ENCODE data around the gene CELA2B. TPM values are rescaled to one million over a fixed set of nuclear protein-coding genes. Genes with fewer than 3 reads are reported as not detected.
"Not testable (repeated sequence)": the region's sequence is repeated elsewhere in the genome, so short reads cannot be mapped to it uniquely, and the experiment has no call there.

Gene CELA2B
- total RNA-seq, 1 experiment from 2014 or later: not detected

DNA sequence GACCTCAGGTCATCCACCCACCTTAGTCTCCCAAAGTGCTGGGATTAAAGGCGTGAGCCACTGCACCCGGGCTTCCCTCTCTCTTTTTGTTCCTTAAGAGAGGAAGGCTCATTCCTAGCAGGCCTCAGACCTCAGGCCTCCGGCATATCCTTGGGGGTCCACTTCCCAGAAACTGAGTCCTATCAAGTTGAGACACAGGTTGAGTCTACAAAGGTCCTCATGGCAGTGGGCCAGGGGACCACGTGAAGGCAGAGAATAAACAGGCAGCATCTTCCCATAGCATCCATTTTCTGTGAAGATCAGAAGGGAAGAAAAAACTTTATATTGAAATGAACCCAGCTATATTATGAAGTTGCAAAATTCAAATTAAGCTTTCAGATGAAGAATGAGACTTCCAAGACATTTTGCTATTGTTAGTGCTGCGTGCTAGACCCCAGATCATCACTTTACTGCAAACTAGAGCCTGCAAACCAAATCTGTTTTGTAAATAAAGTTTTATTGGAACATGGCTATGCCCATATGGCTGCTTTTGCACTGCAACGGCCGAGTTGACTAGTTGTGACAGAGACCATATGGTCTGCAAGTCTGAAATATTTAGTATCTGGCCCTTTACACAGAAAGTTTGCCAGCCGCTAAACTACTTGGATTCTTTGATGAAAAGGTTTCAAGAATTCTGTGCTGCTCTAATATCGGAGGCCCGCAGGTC lies 22.9 kb upstream of the CELA2B start:
- Histone ChIP-seq H3K27me3 (ENCODE audit: control insufficient read depth, insufficient read depth, low read length) (no peaks in the 10 kb centered on the region), H3K4me3 (ENCODE audit: insufficient read depth, low read depth, low read length) (no peak overlapping the region), H3K36me3 (replicated peaks; ENCODE audit: control insufficient read depth, insufficient read depth, low read length) (no peaks in the 10 kb centered on the region)
- DNase-seq: no peak

DNA sequence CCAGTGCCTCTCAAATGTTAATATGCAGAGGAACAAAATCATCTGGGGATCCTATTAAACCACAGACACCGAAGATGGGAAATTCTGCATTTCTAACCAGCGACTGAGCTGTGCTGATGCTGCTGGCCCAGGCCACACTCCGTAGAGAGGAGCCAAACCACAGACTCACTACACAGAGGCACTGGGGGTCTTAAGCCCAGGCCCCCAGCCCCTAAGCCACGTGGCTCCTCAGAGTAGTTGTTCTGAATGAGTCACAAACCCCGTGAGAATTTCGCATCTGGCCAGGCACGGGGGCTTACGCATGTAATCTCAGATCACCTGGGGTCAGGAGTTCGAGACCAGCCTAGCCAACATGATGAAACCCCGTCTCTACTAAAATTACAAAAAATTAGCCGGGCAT lies 22.2 kb upstream of the CELA2B start:
- no peak for DNase-seq
- no peak overlapping the region for H3K4me3 ChIP-seq (ENCODE audit: insufficient read depth, low read depth, low read length)
- H3K27me3 ChIP-seq (ENCODE audit: control insufficient read depth, insufficient read depth, low read length): no peaks in the 10 kb centered on the region
- H3K36me3 ChIP-seq (replicated peaks; ENCODE audit: control insufficient read depth, insufficient read depth, low read length): no peaks in the 10 kb centered on the region

DNA sequence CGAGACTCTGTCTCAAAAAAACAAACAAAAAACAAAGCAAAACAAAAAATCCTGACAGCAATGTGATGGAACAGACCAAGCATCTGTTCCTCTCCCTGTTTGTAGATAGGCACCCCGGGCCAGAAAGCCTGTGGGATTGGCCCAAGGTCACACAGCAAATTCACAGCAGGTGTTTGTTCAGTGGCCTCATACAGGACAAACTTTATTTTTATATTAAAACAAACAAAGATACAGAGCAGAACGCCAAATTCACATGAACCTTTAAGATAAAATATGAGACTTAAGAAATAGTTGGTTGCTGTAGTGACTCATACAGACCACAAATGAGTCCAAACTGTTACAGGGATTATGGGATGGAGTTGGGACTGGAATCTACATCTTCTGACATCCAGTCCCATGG lies 21.6 kb upstream of the CELA2B start:
- DNase-seq: no peak
- Histone ChIP-seq H3K27me3 (ENCODE audit: control insufficient read depth, insufficient read depth, low read length) (no peaks in the 10 kb centered on the region), H3K4me3 (ENCODE audit: insufficient read depth, low read depth, low read length) (no peak overlapping the region), H3K36me3 (replicated peaks; ENCODE audit: control insufficient read depth, insufficient read depth, low read length) (no peaks in the 10 kb centered on the region)

- H3K36me3 ChIP-seq (replicated peaks; ENCODE audit: control insufficient read depth, insufficient read depth, low read length): no peaks in the 10 kb centered on the region
- no peak for DNase-seq
- H3K27me3 ChIP-seq (ENCODE audit: control insufficient read depth, insufficient read depth, low read length): no peaks in the 10 kb centered on the region
- H3K4me3 ChIP-seq (ENCODE audit: insufficient read depth, low read depth, low read length): no peak overlapping the region
These were observed 20.4 kb upstream of the CELA2B start for GRCh38 chr1:15455522-15455921.

GRCh38 chr1:15456313-15456954 lies 19.5 kb upstream of the CELA2B start, which contains the start of gene CELA2A:
Gene CELA2A (plus strand): TSS chr1:15456732. CDS start chr1:15456754, 22 bp downstream.
- DNase-seq: no peak
- Histone ChIP-seq H3K36me3 (replicated peaks; ENCODE audit: control insufficient read depth, insufficient read depth, low read length) (no peaks in the 10 kb centered on the region), H3K27me3 (ENCODE audit: control insufficient read depth, insufficient read depth, low read length) (no peaks in the 10 kb centered on the region), H3K4me3 (ENCODE audit: insufficient read depth, low read depth, low read length) (no peak within 1 kb of the TSS)

- DNase-seq: no peak
- H3K36me3 ChIP-seq (replicated peaks; ENCODE audit: control insufficient read depth, insufficient read depth, low read length): no peaks in the 10 kb centered on the region
- H3K27me3 ChIP-seq (ENCODE audit: control insufficient read depth, insufficient read depth, low read length): no peaks in the 10 kb centered on the region
- no peak overlapping the region for H3K4me3 ChIP-seq (ENCODE audit: insufficient read depth, low read depth, low read length)
These were observed 18.3 kb upstream of the CELA2B start for GRCh38 chr1:15457585-15457984.

DNA sequence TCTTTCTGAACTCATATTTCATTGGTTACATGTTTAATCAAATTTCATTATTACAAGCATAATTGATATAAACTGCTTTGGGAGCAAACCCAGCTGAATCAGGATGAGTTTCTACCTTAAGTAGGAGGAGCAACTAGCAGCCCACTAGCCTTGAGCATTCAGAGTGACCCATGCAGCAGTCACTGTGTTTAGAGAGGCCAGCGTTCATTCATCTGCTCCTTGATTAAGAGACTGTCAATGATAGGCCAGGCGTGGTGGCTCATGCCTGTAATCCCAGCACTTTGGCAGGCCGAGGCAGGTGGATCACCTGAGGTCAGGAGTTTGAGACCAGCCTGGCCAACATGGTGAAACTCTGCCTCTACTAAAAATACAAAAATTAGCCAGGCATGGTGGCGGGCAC lies 17.5 kb upstream of the CELA2B start:
- H3K4me3 ChIP-seq (ENCODE audit: insufficient read depth, low read depth, low read length); DNase-seq; H3K27me3 ChIP-seq (ENCODE audit: control insufficient read depth, insufficient read depth, low read length); H3K36me3 ChIP-seq (replicated peaks; ENCODE audit: control insufficient read depth, insufficient read depth, low read length): not testable (repeated sequence)

DNA sequence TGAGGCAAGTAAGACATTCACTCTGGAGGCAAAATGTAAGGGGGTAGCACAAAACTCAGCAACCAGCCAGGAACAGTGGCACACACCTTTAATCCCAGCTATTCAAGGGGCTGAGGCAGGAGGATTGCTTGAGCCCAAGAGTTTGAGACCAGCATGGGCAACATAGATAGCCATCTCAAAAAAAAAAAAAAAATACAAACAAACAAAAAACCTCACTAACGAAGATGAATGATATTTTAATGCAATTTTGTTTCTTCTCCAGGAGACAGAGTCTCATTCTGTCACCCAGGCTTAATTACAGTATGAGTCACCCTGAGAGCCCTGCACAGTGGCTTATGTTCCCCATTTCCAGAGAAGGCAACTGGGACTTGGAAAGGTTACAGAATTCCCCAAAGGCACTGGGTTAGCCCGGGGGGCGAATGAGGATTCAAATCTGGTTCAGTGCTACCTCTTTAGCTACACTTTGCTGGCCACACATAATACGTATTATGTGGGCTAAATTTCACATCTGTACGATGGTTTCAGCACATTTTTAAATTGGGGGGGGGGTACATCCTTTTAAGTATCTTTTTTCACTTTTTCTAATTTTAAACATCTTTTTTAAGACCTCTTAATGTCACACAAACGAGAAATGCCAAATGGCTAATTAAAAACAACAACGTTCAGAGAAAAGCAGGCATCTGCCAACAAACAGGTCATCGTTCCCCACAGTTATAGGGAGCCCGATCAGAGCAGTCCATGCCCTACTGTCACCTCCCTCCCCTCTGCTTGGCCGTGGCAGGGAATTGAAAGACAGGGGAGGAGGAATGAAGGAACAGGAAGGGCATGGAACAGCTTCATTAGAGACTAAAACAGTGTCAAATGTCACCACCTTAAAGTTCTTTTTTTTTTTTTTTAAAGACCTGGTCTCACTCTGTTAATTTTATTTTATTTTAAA lies 15.9 kb upstream of the CELA2B start:
- Histone ChIP-seq H3K4me3 (ENCODE audit: insufficient read depth, low read depth, low read length) (no peak overlapping the region), H3K36me3 (replicated peaks; ENCODE audit: control insufficient read depth, insufficient read depth, low read length) (no peaks in the 10 kb centered on the region), H3K27me3 (ENCODE audit: control insufficient read depth, insufficient read depth, low read length) (no peaks in the 10 kb centered on the region)
- DNase-seq: no peak

GRCh38 chr1:15460708-15461095 lies 15.2 kb upstream of the CELA2B start:
- no peak overlapping the region for H3K4me3 ChIP-seq (ENCODE audit: insufficient read depth, low read depth, low read length)
- H3K27me3 ChIP-seq (ENCODE audit: control insufficient read depth, insufficient read depth, low read length): no peaks in the 10 kb centered on the region
- no peak for DNase-seq
- H3K36me3 ChIP-seq (replicated peaks; ENCODE audit: control insufficient read depth, insufficient read depth, low read length): no peaks in the 10 kb centered on the region

- not testable (repeated sequence) for H3K4me3 ChIP-seq (ENCODE audit: insufficient read depth, low read depth, low read length); H3K27me3 ChIP-seq (ENCODE audit: control insufficient read depth, insufficient read depth, low read length); H3K36me3 ChIP-seq (replicated peaks; ENCODE audit: control insufficient read depth, insufficient read depth, low read length); DNase-seq
These were observed 12.7 kb upstream of the CELA2B start for GRCh38 chr1:15463064-15463800.

- not testable (repeated sequence) for H3K27me3 ChIP-seq (ENCODE audit: control insufficient read depth, insufficient read depth, low read length); H3K4me3 ChIP-seq (ENCODE audit: insufficient read depth, low read depth, low read length); DNase-seq; H3K36me3 ChIP-seq (replicated peaks; ENCODE audit: control insufficient read depth, insufficient read depth, low read length)
These were observed 12.0 kb upstream of the CELA2B start for GRCh38 chr1:15463926-15464322.

GRCh38 chr1:15465674-15466073 lies 10.2 kb upstream of the CELA2B start:
- Histone ChIP-seq H3K36me3 (replicated peaks; ENCODE audit: control insufficient read depth, insufficient read depth, low read length) (no peaks in the 10 kb centered on the region), H3K4me3 (ENCODE audit: insufficient read depth, low read depth, low read length) (no peak overlapping the region), H3K27me3 (ENCODE audit: control insufficient read depth, insufficient read depth, low read length) (no peaks in the 10 kb centered on the region)
- DNase-seq: no peak

DNA sequence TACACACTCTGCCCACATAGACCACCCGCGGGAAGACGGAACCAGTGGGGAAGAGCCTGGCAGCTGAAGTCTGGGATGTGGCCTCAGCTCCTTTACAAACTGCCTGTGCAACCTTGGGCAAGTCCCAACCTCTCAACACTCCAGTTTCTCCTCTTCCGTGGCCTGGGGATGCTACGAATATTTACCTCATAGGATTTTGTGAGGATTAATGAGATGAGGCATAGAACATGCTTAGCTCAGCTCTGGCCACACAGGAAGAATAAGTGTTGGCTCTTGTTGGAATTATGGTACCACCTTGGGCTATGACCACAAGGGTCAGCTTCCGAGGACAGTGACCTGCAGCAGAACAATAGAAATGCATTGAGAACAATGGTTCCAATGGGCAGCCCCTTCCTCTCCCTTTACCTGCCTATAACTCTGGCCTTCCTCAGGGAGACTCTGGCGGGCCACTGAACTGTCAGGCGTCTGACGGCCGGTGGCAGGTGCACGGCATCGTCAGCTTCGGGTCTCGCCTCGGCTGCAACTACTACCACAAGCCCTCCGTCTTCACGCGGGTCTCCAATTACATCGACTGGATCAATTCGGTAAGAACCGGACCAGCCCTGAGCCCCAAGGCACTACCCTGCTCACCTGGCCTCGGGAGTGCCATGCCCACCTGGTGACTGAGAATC lies 8.8 kb upstream of the CELA2B start:
- H3K36me3 ChIP-seq (replicated peaks; ENCODE audit: control insufficient read depth, insufficient read depth, low read length); H3K4me3 ChIP-seq (ENCODE audit: insufficient read depth, low read depth, low read length); DNase-seq; H3K27me3 ChIP-seq (ENCODE audit: control insufficient read depth, insufficient read depth, low read length): not testable (repeated sequence)

GRCh38 chr1:15468145-15468544 lies 7.8 kb upstream of the CELA2B start:
- H3K27me3 ChIP-seq (ENCODE audit: control insufficient read depth, insufficient read depth, low read length): no peaks in the 10 kb centered on the region

More at GRCh38 chr1:15468145-15468544, 7.8 kb upstream of the CELA2B start:
- Histone ChIP-seq H3K4me3 (ENCODE audit: insufficient read depth, low read depth, low read length) (no peak overlapping the region), H3K36me3 (replicated peaks; ENCODE audit: control insufficient read depth, insufficient read depth, low read length) (no peaks in the 10 kb centered on the region)
- no peak for DNase-seq
